ENCODE measurements around the gene ERC1. TPM values are rescaled to one million over a fixed set of nuclear protein-coding genes. Genes with fewer than 3 reads are reported as not detected.

Gene ERC1
- total RNA-seq, 2 donors from 2014 or later = 18.9 to 72.9 TPM

DNA sequence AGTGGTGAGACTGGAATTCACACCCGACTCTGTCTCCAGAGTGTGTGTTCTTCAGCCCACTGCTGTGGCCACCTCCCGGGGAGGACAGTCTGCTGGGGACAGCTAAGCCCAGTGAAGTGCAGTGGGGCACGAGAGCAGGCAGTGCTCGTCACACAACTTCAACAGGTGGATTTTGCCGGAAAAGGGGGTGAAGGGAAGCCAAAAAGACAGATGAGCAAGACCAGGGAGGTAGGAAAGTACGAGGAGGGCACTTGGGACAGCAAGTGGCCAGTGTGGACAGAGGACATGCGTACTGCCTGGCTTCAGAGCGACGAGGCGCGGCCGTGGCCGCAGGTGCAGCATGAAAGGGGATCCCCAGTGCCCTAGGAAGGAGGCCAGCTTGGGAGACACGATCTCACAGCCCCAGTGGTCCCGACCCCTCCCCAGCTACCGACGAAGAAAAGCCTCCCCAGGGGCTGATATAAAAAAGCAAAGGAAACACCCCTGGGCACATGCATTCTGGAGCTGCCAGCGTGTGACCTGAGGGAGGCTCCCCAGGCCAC lies 507.2 kb downstream of the ERC1 start:
- Histone ChIP-seq H3K9me3 (no peaks in the 10 kb centered on the region), H3K27me3 (replicated peaks; ENCODE audit: insufficient read depth) (no peaks in the 10 kb centered on the region), H3K27ac (no peak overlapping the region), H3K36me3 (no peaks in the 10 kb centered on the region), H3K4me1 (replicated peaks) (peaks cover 7% of the 10 kb centered on the region), H3K4me3 (no peak overlapping the region)
- no peak for DNase-seq (ENCODE audit: low spot score)
- intact Hi-C loops (cut with DNase I) = no loop called here
- 81% methylated on average over 18 of the region's 18 CpGs for WGBS
- TF ChIP-seq, protein P1, sequence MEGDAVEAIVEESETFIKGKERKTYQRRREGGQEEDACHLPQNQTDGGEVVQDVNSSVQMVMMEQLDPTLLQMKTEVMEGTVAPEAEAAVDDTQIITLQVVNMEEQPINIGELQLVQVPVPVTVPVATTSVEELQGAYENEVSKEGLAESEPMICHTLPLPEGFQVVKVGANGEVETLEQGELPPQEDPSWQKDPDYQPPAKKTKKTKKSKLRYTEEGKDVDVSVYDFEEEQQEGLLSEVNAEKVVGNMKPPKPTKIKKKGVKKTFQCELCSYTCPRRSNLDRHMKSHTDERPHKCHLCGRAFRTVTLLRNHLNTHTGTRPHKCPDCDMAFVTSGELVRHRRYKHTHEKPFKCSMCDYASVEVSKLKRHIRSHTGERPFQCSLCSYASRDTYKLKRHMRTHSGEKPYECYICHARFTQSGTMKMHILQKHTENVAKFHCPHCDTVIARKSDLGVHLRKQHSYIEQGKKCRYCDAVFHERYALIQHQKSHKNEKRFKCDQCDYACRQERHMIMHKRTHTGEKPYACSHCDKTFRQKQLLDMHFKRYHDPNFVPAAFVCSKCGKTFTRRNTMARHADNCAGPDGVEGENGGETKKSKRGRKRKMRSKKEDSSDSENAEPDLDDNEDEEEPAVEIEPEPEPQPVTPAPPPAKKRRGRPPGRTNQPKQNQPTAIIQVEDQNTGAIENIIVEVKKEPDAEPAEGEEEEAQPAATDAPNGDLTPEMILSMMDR (IDR thresholded peaks at IDR 0.05) = no peak
- TF ChIP-seq POLR2AphosphoS5 (IDR thresholded peaks at IDR 0.05) (no peak), POLR2A (IDR thresholded peaks at IDR 0.05) (no peak)

DNA sequence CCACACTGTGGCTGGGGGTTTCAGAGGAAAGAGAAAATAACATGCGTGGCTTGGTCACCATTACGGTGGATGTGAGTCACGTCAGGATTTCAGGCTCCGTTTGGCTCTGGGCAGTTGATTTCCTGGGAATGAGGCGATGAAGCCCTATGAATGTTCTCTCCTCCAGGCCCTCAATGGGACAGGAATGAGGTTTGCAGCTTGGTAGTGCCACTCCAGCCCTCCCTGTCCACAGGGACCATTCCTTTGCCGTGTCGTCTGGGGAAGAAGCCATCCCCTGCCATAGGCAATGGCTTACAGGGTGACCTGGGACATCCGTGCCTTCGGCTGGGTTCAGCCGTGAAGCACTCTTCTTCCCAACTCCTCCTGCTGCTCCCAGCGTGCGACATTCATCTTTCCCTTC lies 508.3 kb downstream of the ERC1 start:
- 95% methylated on average over 12 of the region's 12 CpGs for WGBS
- Histone ChIP-seq H3K9me3 (no peaks in the 10 kb centered on the region), H3K36me3 (no peaks in the 10 kb centered on the region), H3K4me3 (no peak overlapping the region), H3K27ac (no peak overlapping the region), H3K4me1 (replicated peaks) (peaks cover 7% of the 10 kb centered on the region), H3K27me3 (replicated peaks; ENCODE audit: insufficient read depth) (no peaks in the 10 kb centered on the region)
- intact Hi-C loops (cut with DNase I) = no loop called here
- TF ChIP-seq POLR2AphosphoS5 (IDR thresholded peaks at IDR 0.05) (no peak), POLR2A (IDR thresholded peaks at IDR 0.05) (no peak)
- TF ChIP-seq, protein P1 (IDR thresholded peaks at IDR 0.05) = no peak
- no peak for DNase-seq (ENCODE audit: low spot score)

DNA sequence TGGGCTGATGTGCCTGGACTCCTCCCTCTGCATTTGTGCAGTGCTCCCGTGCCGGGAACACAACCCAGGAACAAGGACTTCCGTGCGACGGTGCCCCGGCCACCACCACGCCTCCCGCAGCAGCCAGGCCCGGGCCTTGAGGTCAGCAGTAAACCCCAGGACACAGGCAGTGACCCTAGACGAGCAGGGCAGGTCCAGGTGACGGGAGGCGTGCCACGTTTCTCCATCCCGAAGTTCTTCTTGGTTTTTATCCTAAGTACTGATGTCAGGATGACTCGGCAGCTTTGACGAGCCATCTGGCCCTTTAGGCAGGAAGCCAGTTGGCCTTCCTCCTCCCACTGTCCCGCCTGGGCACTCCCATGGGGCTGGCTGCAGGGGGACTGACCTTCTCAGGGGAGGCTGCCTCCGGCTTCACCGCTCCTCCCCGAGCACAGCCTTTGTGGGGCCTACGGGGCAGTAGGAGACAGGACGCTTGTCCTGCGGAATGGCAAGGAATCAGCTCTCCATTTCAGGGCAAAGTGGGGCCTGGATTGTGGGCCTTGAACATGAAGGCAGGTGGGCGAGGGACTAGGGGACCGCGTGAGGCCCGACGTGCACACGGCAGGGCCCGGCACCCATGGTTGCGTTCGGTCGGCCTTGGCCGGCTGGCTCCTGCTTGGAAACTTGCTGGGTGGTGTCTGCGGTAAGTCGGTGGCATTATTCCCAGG lies 509.2 kb downstream of the ERC1 start:
- H3K4me1 ChIP-seq (replicated peaks) = peaks cover 7% of the 10 kb centered on the region
- no peak overlapping the region for H3K27ac ChIP-seq
- no peak overlapping the region for H3K4me3 ChIP-seq
- 85% methylated on average over 34 of the region's 36 CpGs for WGBS
- intact Hi-C loops (cut with DNase I) = no loop called here
- no peaks in the 10 kb centered on the region for H3K27me3 ChIP-seq (replicated peaks; ENCODE audit: insufficient read depth)
- H3K36me3 ChIP-seq = no peaks in the 10 kb centered on the region
- H3K9me3 ChIP-seq = no peaks in the 10 kb centered on the region
- no peak for DNase-seq (ENCODE audit: low spot score)
- TF ChIP-seq, protein P1 (IDR thresholded peaks at IDR 0.05) = no peak
- TF ChIP-seq POLR2A (IDR thresholded peaks at IDR 0.05) (no peak), POLR2AphosphoS5 (IDR thresholded peaks at IDR 0.05) (no peak)

DNA sequence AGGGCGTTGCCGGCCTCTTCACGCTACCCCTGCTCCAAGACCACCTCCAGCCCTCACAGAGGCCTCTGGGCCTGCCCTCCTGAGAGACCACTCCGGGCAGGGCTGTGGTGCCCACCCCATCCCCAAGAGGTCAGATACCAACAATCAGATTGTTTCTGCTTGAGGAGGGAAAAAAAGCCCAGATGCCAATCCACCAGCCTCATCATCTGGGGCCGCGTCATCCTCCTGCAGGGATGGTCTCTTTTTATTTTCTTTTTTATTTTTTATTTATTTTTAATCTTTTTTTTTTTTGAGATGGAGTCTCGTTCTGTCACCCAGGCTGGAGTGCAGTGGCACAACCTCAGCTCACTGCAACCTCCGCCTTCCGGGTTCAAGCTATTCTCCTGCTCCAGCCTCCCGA lies 510.0 kb downstream of the ERC1 start:
- H3K27me3 ChIP-seq (replicated peaks; ENCODE audit: insufficient read depth) = no peaks in the 10 kb centered on the region
- no peak for DNase-seq (ENCODE audit: low spot score)
- no peaks in the 10 kb centered on the region for H3K9me3 ChIP-seq
- H3K27ac ChIP-seq = no peak overlapping the region
- no peak for TF ChIP-seq POLR2AphosphoS5 (IDR thresholded peaks at IDR 0.05)
- no peak for TF ChIP-seq POLR2A (IDR thresholded peaks at IDR 0.05)
- TF ChIP-seq, protein P1 (IDR thresholded peaks at IDR 0.05) = no peak
- intact Hi-C loops (cut with DNase I) = no loop called here
- H3K4me3 ChIP-seq = no peak overlapping the region
- WGBS = 92% methylated on average over 10 of the region's 10 CpGs
- no peaks in the 10 kb centered on the region for H3K36me3 ChIP-seq
- H3K4me1 ChIP-seq (replicated peaks) = peaks cover 7% of the 10 kb centered on the region
